ENCODE measurements around the gene INHBB.

DNA sequence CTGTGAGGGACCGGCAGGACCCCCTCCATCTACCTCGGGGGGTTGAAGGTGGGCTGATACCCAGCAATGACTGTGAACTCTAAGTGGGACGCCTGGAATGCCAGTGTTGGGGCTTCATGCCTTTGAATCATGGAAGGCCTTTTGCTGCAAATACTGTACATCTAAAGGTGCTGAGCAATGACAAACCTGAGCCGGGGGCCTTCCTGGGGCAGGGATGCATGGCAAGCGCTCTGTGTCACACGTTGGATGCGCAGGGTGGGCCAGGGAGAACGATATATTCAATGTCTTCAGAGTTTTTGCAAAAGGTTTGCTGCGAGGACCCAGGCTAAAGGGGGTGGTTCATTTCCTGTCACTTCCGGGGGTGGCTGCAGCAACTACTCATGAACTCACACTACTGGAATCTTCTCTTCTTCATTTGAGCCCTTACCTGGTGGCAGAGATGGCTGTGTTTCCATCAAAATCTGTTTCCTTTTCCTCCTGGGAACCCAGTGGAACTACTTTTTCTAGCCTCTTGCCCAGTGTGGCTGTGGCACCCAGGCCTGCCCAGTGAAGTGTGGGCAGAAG is 24.1 kb upstream of the INHBB start:
- TF ChIP-seq CTCF (IDR thresholded peaks at IDR 0.05 in 4 of 5, conservative IDR thresholded peaks at IDR 0.05 in 1 of 5) = no peak
- TF ChIP-seq POLR2A (IDR thresholded peaks at IDR 0.05) = no peak

Measured in gastrocnemius medialis (tissue), 4 donors.